Ovary (tissue), 9 donors: ENCODE results near the gene PNMT. TPM values are rescaled to one million over a fixed set of nuclear protein-coding genes. Genes with fewer than 3 reads are reported as not detected.

Experiments used
- DNase-seq, 5 donors: peaks; one replicate each; pipeline ENCODE4 v3.0.0-alpha.2; 2019 to 2020
- H3K27ac ChIP-seq, 2 donors: fragments of 200-600 bp; one replicate each; pipeline versions ENCODE4 v1.5.1 to v1.8.0; 2019 to 2022
- H3K27me3 ChIP-seq: fragments of 200-600 bp; one replicate; pipeline ENCODE4 v1.8.0; 2022
- H3K36me3 ChIP-seq: fragments of 200-600 bp; sonication (generic); one replicate; pipeline ENCODE4 v1.5.1; 2019
- H3K4me1 ChIP-seq: one replicate; pipeline ENCODE4 v1.8.1; 2013; ENCODE audit warnings: mild to moderate bottlenecking, moderate library complexity; ENCODE audit not compliant: insufficient read depth
- H3K4me3 ChIP-seq: fragments of 200-600 bp; sonication (generic); one replicate; pipeline ENCODE4 v1.5.1; 2017
- H3K9me3 ChIP-seq, 2 donors: fragments of 200-600 bp in 1 of 2; sonication (generic) in 1 of 2; one replicate each; pipeline versions ENCODE4 v1.5.1 to v1.8.1; 2013 to 2019; ENCODE audit warnings: mild to moderate bottlenecking in 1 of 2, moderate library complexity in 1 of 2
- EP300 ChIP-seq: sonication (generic); formaldehyde crosslinking; IDR thresholded peaks from one replicate; pipeline ENCODE4 v1.6.1; 2017; ENCODE audit warnings: antibody characterized with exemption
- POLR2A ChIP-seq: fragments of 450-650 bp; IDR thresholded peaks from one replicate; pipeline ENCODE4 v1.6.1; 2017; ENCODE audit warnings: antibody characterized with exemption, mild to moderate bottlenecking, moderate library complexity
- WGBS, 3 donors: extraction: QIAGEN DNeasy Blood & Tissue Kit in 1 of 3; methylation state at CpG; one replicate each; pipeline versions ENCODE4 v1.1.5 to v1.1.7; 2013 to 2017; 5-methylcytosine and 5-hydroxymethylcytosine counted together
- intact Hi-C, 4 donors: fragments of 100-400 bp; cut with DNase I; formaldehyde crosslinking; loops; one replicate each; pipeline versions ENCODE4 v1.11.0 to v1.15.1; 2022 to 2023
- polyA plus RNA-seq, 2 donors: library from polyadenylated mRNA; stranded (reverse); fragments of 200-250 nt in 1 of 2; fragments of 350-450 nt in 1 of 2; fragmentation: Illumina TruSeq in 1 of 2; extraction: RNeasy Lipid Tissue Mini Kit (QIAGEN cat#74804) in 1 of 2; gene quantifications; one replicate each; pipeline ENCODE4 v1.2.3, GENCODE V29; 2013 to 2014
- total RNA-seq, 7 donors: library from RNA; depleted of rRNA in 2 of 7; stranded (reverse); fragments of >200 nt in 2 of 7; fragmentation: NEBNext Ultra II Directional in 3 of 7; extraction: Animal tissue kit (Norgen Biotek cat#: 25700) in 3 of 7; gene quantifications; one replicate each; pipeline versions ENCODE4 v1.1.0 to v1.2.4, GENCODE V29; 2016 to 2023
- TF ChIP-seq, protein P1 (sequence below), 3 donors: fragments of 450-650 bp in 2 of 3; fragments of 200-600 bp in 1 of 3; IDR thresholded peaks; one replicate each; pipeline versions ENCODE4 v1.5.1 to v1.8.0; 2016 to 2022; ENCODE audit warnings: antibody characterized with exemption in 3 of 3, mild to moderate bottlenecking in 1 of 3
- donor health status: DM: no; HTN: no; CAD: no; lungs with moderate emphysema.
- donor health status: DM: no; HTN: no; CAD: no.
- donor health status: Bipolar disorder and iron deficiency.
- donor health status: DM: yes; HTN: yes; CAD: no.
- donor health status: DM: no; HTN: no; CAD: no.
- donor health status: DM: yes; HTN: yes; CAD: no.

The PNMT gene
- total and polyA plus RNA-seq, 9 donors: 0.60 to 5.1 (median 1.3) TPM; not detected in 2

DNA sequence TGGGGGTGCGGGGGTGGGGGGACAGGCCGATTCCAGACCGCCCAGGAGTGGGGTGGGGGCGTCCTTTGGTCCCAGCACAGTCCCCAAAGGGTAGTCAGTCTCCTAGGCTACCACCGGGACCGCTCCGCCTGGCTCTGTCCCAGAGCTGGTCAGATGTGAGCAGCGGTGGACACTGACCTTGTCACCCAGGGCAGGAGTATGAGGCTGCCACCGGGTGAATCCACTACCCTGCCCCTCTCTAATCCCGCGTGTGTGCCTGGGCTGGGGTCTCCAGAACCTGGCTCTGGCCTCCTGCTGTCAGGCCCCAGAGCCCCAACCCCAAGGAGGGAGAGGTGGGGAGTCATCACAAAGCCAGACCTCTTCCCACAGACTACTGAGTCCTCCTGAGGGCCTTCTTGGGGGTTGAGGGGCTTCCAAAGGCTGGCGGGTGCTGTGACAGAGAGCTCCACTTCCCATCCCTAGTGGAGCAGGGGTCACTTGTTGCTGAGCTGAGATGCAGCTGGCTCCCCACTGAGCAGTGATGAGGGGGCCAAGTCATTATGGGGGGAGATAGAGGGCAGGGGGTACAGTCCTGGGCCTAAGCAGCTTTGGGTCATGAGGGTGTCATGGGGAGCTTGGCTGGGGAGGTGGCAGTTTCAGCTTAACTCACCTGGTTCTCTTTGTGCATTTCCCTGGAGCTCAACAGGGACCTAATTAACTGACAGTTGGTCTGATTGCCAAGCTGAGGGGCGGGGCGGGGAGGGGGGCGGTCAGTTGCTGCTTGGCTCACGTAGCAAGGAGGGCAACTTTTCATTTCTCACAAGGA, 40.3 kb upstream of the PNMT start:
- intact Hi-C loops: loop anchor here in 2 of 4 donors (5.0 to 10.0 kb wide), 2 partner anchors 83 to 124 kb away; no protein-coding TSS in a partner anchor
- H3K36me3 ChIP-seq: no peaks in the 10 kb centered on the region
- H3K27me3 ChIP-seq: no peaks in the 10 kb centered on the region
- no peaks in the 10 kb centered on the region for H3K9me3 ChIP-seq
- peaks cover 2% of the 10 kb centered on the region for H3K4me1 ChIP-seq
- H3K27ac ChIP-seq: no peak overlapping the region
- TF ChIP-seq EP300 (no peak), POLR2A (no peak)
- WGBS, 3 donors: 44 to 56% (median 45%) methylated on average over 12 to 16 of the region's 16 CpGs
- DNase-seq: no peak
- H3K4me3 ChIP-seq: no peak overlapping the region

GRCh38 chr17:39628655-39629493, 39.4 kb upstream of the PNMT start:
- WGBS, 3 donors: 59 to 65% (median 65%) methylated on average over 10 of the region's 10 CpGs
- Histone ChIP-seq H3K4me1 (no peaks in the 10 kb centered on the region), H3K9me3 (no peaks in the 10 kb centered on the region), H3K4me3 (no peak overlapping the region), H3K27ac (no peak overlapping the region), H3K36me3 (no peaks in the 10 kb centered on the region), H3K27me3 (no peaks in the 10 kb centered on the region)
- DNase-seq: no peak
- intact Hi-C loops: loop anchor here in 2 of 4 donors (5.0 to 10.0 kb wide), 2 partner anchors 84 to 123 kb away; no protein-coding TSS in a partner anchor
- TF ChIP-seq POLR2A: no peak
- TF ChIP-seq, protein P1, sequence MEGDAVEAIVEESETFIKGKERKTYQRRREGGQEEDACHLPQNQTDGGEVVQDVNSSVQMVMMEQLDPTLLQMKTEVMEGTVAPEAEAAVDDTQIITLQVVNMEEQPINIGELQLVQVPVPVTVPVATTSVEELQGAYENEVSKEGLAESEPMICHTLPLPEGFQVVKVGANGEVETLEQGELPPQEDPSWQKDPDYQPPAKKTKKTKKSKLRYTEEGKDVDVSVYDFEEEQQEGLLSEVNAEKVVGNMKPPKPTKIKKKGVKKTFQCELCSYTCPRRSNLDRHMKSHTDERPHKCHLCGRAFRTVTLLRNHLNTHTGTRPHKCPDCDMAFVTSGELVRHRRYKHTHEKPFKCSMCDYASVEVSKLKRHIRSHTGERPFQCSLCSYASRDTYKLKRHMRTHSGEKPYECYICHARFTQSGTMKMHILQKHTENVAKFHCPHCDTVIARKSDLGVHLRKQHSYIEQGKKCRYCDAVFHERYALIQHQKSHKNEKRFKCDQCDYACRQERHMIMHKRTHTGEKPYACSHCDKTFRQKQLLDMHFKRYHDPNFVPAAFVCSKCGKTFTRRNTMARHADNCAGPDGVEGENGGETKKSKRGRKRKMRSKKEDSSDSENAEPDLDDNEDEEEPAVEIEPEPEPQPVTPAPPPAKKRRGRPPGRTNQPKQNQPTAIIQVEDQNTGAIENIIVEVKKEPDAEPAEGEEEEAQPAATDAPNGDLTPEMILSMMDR (IDR thresholded peaks at IDR 0.05): no peak

DNA sequence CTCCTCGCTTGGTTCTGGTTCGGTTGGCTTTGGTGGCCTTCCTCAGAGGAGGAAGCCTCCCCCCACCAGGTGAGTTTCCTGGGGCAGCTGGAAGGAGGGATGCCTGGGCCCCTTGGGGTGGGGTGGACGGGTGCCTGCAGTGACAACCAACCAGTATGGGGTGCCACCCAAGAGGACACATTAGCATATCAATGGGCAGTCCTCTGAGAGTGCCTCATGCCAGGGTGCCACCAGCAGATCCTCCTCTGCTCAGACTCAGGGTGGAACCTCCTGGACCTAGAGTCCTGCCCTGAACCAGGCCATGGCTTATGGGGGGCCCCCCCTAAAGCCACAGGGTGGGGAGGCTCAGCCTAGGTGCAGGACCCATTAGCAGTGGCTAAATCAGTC, 38.8 kb upstream of the PNMT start:
- H3K4me1 ChIP-seq: no peaks in the 10 kb centered on the region
- no peak for DNase-seq
- TF ChIP-seq POLR2A (no peak), EP300 (no peak)
- TF ChIP-seq, protein P1 (IDR thresholded peaks at IDR 0.05): no peak
- 64 to 70% (median 69%) methylated on average over 3 of the region's 3 CpGs for WGBS, 3 donors
- no peaks in the 10 kb centered on the region for H3K36me3 ChIP-seq
- intact Hi-C loops: loop anchor here in 2 of 4 donors (5.0 to 10.0 kb wide), 2 partner anchors 85 to 123 kb away; no protein-coding TSS in a partner anchor
- H3K27ac ChIP-seq: no peak overlapping the region
- no peak overlapping the region for H3K4me3 ChIP-seq
- H3K9me3 ChIP-seq: no peaks in the 10 kb centered on the region
- no peaks in the 10 kb centered on the region for H3K27me3 ChIP-seq

GRCh38 chr17:39629898-39630297, 38.4 kb upstream of the PNMT start:
- Histone ChIP-seq H3K27me3 (no peaks in the 10 kb centered on the region), H3K4me1 (peaks cover 1% of the 10 kb centered on the region), H3K9me3 (no peaks in the 10 kb centered on the region), H3K36me3 (no peaks in the 10 kb centered on the region), H3K27ac (no peak overlapping the region), H3K4me3 (no peak overlapping the region)
- WGBS, 3 donors: 72 to 83% (median 74%) methylated on average over 12 of the region's 12 CpGs
- TF ChIP-seq, protein P1 (IDR thresholded peaks at IDR 0.05): no peak
- TF ChIP-seq POLR2A: no peak
- no peak for TF ChIP-seq EP300
- intact Hi-C loops: loop anchor here in 2 of 4 donors (5.0 to 10.0 kb wide), 3 partner anchors 85 to 122 kb away; partner anchors contain the start of gene MIEN1 (in 1 of the 2)
- no peak for DNase-seq
